M059J (cell line): ENCODE results near the gene FAM72B. TPM values are rescaled to one million over a fixed set of nuclear protein-coding genes. Genes with fewer than 3 reads are reported as not detected.
A peak's percentile ranks its signal among the peaks of the same experiment; 100 is the strongest.
"Not testable (repeated sequence)": the region's sequence is repeated elsewhere in the genome, so short reads cannot be mapped to it uniquely, and the experiment has no call there.

Experiments used
- DNase-seq: peaks from one replicate; pipeline ENCODE4 v3.0.0-alpha.2; 2012; ENCODE audit warnings: low read depth
- total RNA-seq: library from RNA; depleted of rRNA; stranded (reverse); fragments of >200 nt; shearing (Covaris generic); gene quantifications from 2 replicates; pipeline ENCODE4 v1.2.3, GENCODE V29; 2014

FAM72B gene
- total RNA-seq, 1 experiment from 2014 or later = 15.3 TPM

DNA sequence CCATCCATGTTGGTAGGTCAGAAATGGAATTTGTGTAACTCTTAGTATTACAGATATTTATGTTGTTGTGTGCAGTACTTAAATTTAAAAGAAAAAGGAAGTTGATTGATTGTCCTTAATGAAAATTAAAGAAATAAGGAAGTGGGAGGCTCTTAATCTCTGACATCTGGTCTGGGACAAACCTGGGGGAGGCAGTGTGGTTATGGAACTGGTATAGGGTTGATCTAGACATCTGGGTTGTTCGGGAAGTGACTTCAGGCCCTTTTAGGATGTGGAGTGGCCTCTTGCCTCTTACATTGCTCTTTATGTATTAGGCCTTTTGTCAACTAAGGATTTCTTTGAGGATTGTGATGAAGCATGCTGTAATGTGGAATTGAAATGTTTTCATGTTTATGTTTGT, 16.1 kb upstream of the FAM72B start:
- not testable (repeated sequence) for DNase-seq

DNA sequence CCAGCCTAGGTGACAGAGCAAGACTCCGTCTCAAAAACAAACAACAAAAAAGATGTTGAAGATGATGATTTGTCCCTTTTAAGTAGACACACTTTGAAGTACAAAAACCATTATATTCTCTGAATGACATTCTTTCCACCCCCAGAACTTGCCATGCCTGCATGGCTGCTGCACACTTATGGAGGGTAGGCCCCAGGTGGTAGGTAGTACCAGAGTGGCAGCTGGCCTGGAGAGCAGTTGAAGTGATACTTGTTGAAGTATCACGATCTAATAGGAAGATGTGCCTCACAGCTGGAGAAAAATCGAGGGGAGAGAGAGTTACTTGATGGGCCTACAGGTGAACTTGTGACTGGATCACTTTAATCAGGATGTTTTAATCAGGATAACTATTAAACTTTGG, 15.6 kb upstream of the FAM72B start:
- DNase-seq = not testable (repeated sequence)

DNA sequence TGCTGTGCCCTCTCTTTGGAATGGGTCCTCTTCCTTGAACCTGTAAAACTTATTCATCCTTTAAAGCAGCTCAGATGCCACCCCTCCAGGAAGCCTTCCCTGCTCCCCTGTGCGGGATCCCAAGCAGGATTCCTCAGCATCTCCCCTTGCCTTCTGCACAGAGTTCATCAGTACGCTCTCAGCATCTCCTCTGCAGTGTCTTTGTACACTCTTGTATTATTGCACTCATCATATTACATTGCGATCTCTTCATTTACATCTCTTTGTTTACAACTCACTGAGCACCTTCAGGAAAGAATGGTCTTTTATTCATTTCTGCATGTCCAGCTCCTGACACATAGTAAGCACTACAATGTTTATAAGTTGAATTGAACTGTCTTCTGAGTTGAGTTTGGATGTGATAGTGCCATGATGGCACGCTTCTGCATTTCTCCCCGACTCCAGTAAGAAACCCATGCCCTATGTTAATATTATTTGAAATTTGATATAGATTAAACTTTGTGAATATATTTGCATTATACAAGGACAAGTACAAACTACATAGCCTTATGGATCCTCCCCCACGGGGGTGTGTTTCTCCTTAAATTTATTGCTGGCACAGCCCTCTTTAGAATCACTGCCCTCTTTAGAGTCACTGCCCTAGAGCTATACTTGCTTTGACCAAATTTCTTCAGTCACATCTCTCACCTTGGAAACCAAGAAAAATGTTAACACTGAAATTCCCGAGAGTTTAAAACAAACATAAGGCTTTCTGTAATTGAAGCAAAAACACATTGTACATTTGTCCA, 13.1 kb upstream of the FAM72B start:
- DNase-seq = not testable (repeated sequence)

DNA sequence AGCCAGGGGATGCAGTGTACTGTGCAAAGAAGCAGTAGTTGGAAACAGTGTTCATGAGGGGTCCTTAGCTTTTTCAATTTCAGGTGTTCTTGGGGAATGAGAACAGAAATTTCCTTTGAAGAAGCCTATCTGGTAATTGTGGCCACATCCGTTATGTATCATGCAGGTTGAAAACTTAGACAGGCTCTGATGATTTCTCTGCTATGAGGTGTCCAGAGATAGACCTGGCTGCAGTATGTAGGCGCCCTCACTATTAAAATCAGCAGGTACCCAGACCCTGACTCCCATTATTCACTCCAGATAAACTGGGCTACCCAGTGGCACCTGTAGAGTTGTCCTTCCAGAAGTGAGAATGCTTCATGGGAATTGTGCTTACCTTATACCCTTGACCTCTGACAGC, 8.4 kb upstream of the FAM72B start:
- not testable (repeated sequence) for DNase-seq

DNA sequence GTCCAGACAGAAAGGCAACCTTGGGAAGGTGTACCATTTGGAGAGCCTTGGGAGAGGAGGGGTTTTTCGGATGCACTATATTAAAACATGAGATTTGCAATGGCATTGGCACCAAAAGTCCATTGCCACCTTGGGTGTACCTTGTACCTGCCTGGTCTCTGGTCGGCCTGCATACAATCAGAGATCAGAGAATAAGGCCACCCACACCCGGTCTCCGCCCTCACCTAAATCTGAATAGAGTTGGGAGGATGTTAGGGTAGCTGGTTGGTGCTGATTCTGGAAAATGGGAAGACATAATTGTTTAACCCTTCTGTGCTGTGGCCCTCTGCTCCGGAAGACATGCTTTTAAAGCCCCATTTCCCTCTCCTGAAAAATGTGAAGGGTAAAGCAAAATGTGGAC, 3.8 kb upstream of the FAM72B start:
- DNase-seq = not testable (repeated sequence)

DNA sequence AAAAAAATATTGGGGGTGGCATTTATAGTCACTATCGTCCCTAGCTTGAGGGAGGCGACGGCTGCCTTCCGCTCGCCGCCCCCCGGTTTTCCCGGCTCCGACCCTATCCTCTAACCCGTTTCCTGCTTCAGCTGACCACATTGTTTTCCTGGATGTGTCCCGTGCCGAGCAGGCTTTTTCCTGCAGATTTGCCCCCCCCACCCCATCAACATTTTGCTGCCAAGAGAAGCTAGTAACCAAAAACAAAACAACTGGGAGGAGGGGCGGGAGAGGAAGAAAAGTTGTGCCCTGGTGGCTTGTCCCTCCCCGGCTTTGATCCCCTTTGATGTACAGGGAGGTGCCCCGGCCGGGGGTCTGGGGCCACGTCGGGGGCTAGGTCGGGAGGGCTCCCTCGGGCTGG, 2.1 kb upstream of the FAM72B start:
- not testable (repeated sequence) for DNase-seq

DNA sequence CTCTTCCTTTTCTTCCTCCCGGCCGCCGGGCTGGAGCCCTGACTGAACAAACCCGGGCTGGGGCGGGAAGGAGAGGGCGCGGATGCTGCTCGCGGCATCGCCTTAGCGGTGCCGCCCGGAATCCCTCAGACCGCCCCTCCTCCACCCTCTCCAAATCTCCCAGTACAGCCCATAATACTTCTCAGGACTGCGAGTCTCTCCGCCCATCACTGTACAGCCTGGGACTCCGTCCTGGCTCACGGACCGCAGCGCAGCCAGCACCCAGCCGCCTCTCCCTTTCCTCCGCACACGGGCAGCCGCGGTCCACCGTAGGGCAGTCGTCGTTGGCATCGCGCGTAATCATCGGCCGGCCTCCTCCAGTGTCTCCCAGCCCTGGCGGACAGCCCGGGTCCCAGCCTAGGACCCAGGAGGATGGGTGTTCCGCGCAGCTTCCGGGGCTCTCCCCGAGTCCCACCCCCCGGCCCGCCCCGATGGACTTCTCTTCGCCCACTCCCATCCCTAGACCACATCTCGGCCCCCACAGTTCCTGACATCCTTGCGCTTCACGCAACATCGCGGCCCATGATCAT, 1.1 kb upstream of the FAM72B start:
- not testable (repeated sequence) for DNase-seq

DNA sequence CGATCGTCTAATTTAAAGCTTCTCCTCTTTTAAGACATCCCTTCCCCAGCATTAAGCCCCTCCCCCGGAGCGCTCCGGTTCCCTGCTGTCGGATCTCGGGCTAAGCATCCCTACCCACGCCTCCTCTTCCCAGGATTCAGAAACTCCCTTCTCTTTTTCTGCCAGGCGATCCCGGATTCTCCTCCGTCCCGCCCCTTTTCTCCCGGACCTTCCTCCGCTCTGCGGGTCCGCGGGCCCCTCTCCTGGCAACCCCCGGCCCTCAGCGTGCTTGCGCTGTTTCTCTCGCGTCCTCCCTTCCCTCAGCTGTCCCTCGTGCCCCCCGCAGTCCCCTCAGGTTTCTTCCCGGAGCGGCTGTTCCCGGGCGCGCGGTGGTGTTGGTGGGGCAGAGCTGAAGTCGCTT, 273 bp downstream of the FAM72B start:
- peak; percentile 34 for DNase-seq

DNA sequence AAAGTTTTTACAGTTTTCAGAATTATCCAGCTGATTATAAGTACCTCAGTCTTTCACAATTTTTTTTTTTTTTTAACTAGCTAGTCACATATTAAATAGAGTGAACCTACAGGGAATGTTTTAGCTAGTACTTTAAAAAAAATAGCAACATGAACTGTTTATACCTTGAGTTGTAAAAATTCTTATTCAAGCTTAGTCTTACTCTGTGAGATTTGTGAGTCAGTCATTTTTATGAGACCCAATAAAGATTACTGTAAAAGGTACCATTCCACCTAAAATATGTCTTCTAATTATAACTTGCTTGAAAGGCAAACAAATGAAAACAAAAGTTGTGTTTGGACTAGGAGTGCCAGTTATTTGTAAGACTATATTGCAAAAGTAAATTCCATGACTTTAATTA, 5.9 kb downstream of the FAM72B start:
- DNase-seq = not testable (repeated sequence)

DNA sequence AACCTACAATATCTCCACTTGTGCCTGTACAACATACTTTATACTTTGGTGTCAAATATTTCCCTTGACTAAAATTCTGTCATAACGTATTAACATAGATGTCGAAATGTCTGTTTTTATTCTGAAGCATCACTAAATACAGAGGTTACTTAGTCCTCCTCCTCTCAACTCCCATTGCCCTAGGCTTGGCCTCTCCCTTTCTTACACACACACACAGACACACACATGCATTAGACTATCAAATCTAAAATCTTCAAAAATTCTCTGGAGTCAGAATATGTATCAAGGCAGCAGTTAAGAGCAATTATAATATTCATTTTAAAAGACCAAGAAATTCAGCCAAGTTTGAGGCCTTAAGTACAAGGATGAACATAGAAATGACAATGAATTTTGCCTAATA, 7.5 kb downstream of the FAM72B start:
- not testable (repeated sequence) for DNase-seq

DNA sequence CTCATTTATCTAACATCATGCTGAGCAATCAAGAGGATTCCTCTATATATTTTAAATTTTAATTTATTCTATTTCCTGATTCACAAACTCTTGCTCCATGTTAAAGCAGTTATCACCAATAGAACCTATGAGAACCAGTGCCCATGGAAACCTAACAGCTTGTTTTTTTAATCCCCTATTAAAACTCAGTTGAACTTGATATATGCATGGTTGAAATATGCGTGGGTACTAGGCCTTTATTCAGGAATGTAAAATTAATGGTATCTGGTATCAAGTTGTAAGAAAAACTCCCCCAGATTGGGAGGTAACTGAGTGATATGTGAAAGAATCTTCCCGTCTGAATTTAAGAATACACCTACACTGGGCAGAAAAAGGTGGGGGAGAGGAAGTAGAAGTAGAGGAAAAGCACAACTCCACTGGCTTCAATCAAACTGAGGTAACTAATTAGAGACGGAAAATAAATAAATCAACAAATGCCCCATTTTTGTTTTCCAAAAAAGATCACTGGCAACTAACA, 15.9 kb downstream of the FAM72B start:
- not testable (repeated sequence) for DNase-seq

DNA sequence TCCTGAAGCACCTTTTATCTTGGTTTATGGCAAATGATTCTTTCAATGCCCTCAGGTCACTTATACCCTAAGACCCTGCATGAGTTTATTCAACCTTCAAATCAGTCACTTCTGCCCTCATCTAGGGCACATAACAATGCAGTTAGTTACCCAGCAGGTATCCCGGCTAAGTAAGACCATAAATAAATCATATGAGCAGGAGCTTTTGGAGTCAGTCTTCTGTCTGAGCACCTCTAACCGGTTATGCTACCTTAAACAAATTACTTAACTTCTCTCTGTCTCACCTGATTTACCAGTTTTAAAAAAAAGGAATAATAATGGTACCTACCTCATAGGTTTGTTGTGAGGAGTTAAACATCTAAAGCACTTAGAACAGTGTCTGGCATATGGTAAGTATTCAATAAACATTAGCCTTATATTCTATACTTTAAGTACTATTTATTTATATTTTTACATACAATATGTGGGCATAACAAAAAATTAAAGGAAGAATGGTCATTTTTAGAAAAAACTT, 16.9 kb downstream of the FAM72B start:
- not testable (repeated sequence) for DNase-seq

DNA sequence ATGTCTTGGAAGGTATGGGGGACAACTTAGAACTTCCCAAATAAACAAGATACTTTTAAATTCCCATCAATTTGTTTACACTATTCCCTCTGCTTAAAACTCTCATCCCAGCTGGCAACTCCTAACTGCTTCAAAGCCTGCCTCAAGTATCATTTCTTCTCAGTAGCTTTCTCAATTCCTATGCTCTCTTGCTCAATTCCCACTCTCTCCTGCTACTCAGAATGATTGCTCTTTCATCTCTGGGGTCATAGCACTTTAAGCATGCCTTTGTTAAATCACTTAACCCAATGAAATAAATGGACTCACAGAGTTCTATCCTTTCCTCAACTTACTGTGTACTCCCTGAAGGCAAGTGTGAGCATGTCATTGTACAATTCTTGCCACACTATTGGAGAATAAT, 18.8 kb downstream of the FAM72B start:
- peak; percentile 3 for DNase-seq

DNA sequence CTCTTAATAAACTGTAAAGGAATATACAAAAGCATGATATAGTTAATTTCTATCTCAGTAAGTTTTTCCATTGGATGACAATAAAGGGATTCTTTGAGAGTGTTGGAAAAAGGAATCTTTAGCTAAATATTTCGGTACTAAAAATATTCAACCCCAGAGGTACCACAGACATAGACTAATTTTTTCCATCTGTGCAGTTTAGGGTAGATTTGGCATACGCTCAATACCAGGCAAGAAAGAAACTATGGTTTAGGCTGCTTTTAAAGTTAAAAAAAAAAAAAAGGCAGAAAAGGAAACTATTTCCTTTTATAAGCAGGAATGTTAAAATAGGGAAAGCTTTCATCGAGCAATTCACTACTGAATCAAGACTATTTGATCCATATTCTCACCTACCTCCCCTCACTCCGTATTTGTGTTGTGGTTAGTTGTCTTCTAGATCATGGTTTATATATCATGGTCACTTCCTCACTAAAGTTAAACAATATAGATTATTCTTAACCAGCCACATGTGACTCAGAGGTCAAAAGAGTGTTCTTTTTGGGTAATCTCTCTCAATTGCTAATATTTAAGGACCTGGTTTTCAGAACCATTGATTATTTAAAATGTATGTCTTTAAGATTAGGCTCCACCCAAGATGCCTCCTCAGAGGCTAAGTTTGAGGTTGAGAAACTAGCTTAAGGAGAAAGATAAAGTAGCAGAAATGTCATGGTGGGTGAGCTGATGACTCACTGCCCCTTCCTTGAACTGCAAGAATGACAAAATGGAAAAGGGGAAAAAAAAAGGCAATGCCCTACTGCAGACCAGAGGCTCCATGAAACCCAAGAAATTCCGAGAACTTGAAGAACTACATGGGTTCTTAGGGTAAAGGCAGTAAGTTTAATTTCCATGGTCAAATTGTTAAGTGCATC, 20.0 kb downstream of the FAM72B start:
- DNase-seq = peak; percentile 77

DNA sequence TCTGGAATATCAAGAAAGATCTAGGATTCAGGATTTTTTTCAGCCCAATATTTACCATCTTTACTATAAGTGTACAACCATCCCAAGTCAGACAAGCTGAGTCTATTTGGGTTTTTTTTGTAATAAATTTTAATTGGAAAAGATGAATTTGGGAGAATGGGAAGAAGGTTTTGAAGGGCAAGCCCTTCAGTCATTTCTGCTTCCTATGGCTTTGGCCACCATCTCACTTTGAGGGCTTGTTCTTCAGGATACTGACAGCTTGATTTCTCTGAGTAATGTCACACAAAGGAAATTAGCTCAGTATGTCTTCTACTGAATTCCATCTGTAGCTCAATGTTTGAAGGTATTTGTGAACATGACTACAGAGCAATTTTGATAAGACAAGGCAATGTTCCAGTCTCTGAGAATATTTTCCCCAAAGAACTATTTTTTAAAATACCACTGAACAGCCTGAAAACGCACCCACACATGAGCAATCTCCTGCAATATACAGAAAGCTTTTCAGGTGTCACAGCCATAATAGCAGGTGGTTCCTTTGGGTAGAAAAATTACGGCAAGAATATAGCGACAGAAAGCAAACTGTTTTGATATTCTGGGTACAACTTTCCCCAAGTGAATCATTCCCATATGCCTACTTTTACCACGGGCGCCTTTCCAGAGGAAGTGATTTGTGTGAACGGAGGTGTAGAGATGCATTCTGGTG, 22.8 kb downstream of the FAM72B start:
- DNase-seq = not testable (repeated sequence)

DNA sequence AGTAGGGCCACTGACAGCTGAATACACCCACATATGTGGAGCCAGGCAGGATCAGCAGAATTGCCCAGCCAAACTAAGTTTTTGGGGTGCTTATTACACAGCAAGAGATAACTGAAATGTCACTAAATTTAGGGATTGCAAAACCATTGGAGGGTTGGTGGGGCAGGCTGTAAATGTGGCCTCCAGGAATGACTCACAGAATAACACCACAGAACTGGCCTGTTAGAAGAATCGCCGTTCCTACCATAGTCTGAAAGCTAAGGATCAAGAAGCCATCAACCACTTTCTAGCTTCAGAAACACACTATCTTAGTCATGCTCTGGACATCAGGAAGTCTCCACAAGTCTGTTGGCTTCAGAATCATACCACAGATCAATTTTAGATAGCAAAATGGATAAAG, 24.0 kb downstream of the FAM72B start:
- not testable (repeated sequence) for DNase-seq

DNA sequence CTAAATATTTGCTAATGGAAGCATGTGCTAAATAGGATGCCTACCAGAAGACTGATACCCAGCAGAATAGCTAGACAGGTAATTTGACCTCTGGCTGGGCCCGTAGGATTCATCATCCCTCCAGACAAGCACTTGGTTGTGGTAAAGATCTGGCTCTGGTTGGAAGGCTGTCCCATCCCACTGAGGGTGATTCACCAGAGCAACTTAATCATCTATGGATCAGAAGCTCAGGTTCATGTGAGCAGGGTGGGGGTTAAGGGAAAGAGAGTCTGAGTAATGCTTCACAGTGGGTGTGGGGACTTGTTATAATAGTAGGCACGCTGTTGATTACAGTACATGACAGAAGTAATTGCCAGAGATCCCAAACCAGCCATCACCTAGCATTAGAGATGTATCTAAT, 26.5 kb downstream of the FAM72B start:
- DNase-seq = not testable (repeated sequence)

DNA sequence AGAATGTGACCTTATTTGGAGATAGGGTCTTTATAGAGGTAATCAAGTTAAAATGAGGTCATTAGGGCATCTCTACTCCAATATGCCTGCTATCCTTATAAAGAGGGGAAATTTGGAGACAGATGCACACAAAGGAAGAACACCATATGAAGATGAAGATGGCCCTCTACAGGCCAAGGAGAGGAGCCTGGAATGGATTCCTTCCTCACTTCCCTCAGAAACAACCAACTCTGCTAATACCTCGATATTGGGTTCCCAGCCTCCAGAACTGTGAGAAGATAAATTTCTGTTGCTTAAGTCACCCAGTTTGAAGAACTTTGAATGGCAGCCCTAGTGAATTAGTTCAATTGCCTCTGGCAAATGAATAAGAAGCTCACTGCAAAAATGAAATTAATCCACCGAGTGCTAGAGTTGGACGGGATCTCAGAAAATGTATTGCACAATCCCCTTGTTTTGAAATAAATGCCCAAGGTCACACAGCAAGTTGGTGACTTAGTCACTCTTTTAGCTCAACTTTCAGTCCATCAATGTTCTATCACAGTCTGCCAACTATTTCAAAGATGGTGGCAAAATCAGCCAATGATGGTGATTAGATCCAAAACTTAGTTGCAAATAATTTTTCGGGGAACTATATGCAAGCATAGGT, 27.1 kb downstream of the FAM72B start:
- DNase-seq = not testable (repeated sequence)

DNA sequence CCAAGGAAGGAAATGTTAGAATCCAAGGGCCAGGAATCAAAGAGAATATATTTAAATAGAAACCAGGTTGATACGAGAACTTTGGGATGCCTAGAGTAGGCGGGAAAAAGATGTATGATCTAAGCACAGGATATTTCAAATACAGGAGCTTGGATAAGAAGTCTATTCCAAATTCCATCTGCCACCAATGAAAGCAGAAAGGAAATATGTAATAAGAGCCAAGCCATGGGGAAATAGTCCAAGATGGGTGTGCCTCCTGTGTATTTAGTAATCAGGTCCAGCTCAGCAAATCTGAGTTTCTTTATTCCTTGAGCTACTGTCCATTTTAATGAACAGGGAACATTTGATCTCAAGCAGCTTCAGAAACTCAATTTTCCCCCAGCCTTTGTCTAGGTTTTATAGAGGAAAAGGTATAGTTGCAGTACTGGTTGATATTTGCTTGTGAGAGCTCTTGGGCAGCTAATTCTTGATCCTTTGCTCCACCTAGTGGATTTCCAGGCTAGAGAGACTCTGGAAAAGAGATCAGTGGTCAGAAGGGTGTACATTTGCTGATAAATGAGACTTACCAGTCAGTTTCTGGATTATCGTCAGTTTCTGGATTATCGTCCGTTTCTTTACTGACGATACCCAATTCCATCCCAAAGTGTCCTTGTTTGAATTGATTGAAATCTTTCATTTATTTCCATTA, 28.3 kb downstream of the FAM72B start:
- DNase-seq = peak; percentile 34

DNA sequence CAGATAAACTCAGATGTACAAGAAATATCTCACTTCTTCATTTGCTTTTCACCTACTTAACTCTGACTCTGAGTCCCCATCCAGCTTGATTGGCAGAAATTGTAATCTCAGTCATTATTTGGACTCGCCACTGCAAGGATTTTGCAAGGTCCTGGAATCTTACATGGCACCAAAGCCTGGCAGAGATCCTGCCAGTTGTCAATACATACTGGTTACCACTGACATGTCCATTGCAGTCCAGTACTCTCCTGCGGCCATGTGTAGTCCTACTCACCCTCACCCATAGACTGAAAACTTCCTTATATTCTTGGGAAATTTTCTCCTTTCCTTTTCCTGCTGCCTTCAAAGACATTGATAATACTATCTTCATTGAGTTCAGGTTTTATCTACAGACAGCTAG, 29.3 kb downstream of the FAM72B start:
- DNase-seq = not testable (repeated sequence)
